ENCODE measurements around the gene LRRC23.
"Not testable (repeated sequence)": the region's sequence is repeated elsewhere in the genome, so short reads cannot be mapped to it uniquely, and the experiment has no call there.

Gene LRRC23

GRCh38 chr12:6904280-6905276 is at the start of gene LRRC23:
TSS of gene LRRC23 (plus strand) at chr12:6904822. CDS start at chr12:6905634, 812 bp downstream.
- peak; percentile 91 for DNase-seq

GRCh38 chr12:6855322-6855721 is 49.3 kb upstream of the LRRC23 start:
- DNase-seq, result no peak

- no peak for DNase-seq
These were observed 45.8 kb upstream of the LRRC23 start for GRCh38 chr12:6858799-6859198.

- DNase-seq, result no peak
These were observed 44.5 kb upstream of the LRRC23 start for GRCh38 chr12:6860116-6860515.

GRCh38 chr12:6860942-6861341 is 43.7 kb upstream of the LRRC23 start:
- no peak for DNase-seq

- no peak for DNase-seq
These were observed 43.2 kb upstream of the LRRC23 start for GRCh38 chr12:6861391-6861790.

GRCh38 chr12:6863033-6863432 is 41.6 kb upstream of the LRRC23 start:
- DNase-seq, result no peak

- DNase-seq, result no peak
These were observed 40.9 kb upstream of the LRRC23 start for GRCh38 chr12:6863586-6864321.

GRCh38 chr12:6865307-6865706 is 39.3 kb upstream of the LRRC23 start:
- DNase-seq, result not testable (repeated sequence)

GRCh38 chr12:6866163-6866919 is 38.3 kb upstream of the LRRC23 start:
- no peak for DNase-seq

- no peak for DNase-seq
These were observed 37.7 kb upstream of the LRRC23 start for GRCh38 chr12:6866920-6867412.

- peak; percentile 26 for DNase-seq
These were observed 37.0 kb upstream of the LRRC23 start, which contains the start of gene TPI1 for GRCh38 chr12:6867413-6868210. TSS of gene TPI1 (plus strand) at chr12:6867531. CDS start at chr12:6867567, 36 bp downstream.

- no peak for DNase-seq
These were observed 36.2 kb upstream of the LRRC23 start for GRCh38 chr12:6868211-6869048.

- DNase-seq, result peak; percentile 42
These were observed 35.3 kb upstream of the LRRC23 start for GRCh38 chr12:6869049-6870021.

GRCh38 chr12:6870304-6870703 is 34.3 kb upstream of the LRRC23 start:
- not testable (repeated sequence) for DNase-seq

GRCh38 chr12:6871052-6871957 is 33.3 kb upstream of the LRRC23 start:
- no peak for DNase-seq

- peak; percentile 61 for DNase-seq
These were observed 32.3 kb upstream of the LRRC23 start for GRCh38 chr12:6872073-6873048.

Measured in NCI-H2029 treated with DMSO at 0.1 percent for 48 hours (cell line).